ENCODE measurements around the gene SOX18.
A peak's percentile ranks its signal among the peaks of the same experiment; 100 is the strongest.

SOX18 gene

GRCh38 chr20:64080013-64080812 is 30.8 kb upstream of the SOX18 start, which contains the start of gene OPRL1:
Gene OPRL1 (plus strand): TSS chr20:64080082. CDS start chr20:64092721, 12,639 bp downstream.
- peak; percentile 27 for DNase-seq (ENCODE audit: low read depth)

- DNase-seq (ENCODE audit: low read depth), result peak; percentile 62
Measured at GRCh38 chr20:64079273-64080012, 30.0 kb upstream of the SOX18 start, which contains the start of gene RGS19. Gene RGS19 (minus strand): TSS chr20:64079518. CDS start chr20:64076886, 2,632 bp downstream.

GRCh38 chr20:64078934-64079272 is 29.5 kb upstream of the SOX18 start:
- DNase-seq (ENCODE audit: low read depth), result no peak

- DNase-seq (ENCODE audit: low read depth), result peak; percentile 50
Measured at GRCh38 chr20:64077876-64078551, 28.6 kb upstream of the SOX18 start.

GRCh38 chr20:64077541-64077875 is 28.1 kb upstream of the SOX18 start:
- no peak for DNase-seq (ENCODE audit: low read depth)

GRCh38 chr20:64077094-64077493 is 27.7 kb upstream of the SOX18 start:
- no peak for DNase-seq (ENCODE audit: low read depth)

GRCh38 chr20:64076061-64076997 is 26.9 kb upstream of the SOX18 start:
- DNase-seq (ENCODE audit: low read depth), result no peak

GRCh38 chr20:64075556-64075955 is 26.1 kb upstream of the SOX18 start:
- DNase-seq (ENCODE audit: low read depth), result no peak

- DNase-seq (ENCODE audit: low read depth), result no peak
Measured at GRCh38 chr20:64074963-64075362, 25.5 kb upstream of the SOX18 start.

GRCh38 chr20:64074184-64074789 is 24.8 kb upstream of the SOX18 start:
- DNase-seq (ENCODE audit: low read depth), result no peak

GRCh38 chr20:64073476-64074183 is 24.2 kb upstream of the SOX18 start:
- no peak for DNase-seq (ENCODE audit: low read depth)

GRCh38 chr20:64072498-64073063 is 23.1 kb upstream of the SOX18 start:
- no peak for DNase-seq (ENCODE audit: low read depth)

- no peak for DNase-seq (ENCODE audit: low read depth)
Measured at GRCh38 chr20:64071341-64072332, 22.2 kb upstream of the SOX18 start.

GRCh38 chr20:64070244-64070993 is 21.0 kb upstream of the SOX18 start:
- DNase-seq (ENCODE audit: low read depth), result no peak

GRCh38 chr20:64069614-64070243 is 20.3 kb upstream of the SOX18 start:
- DNase-seq (ENCODE audit: low read depth), result no peak

GRCh38 chr20:64069209-64069613 is 19.8 kb upstream of the SOX18 start:
- no peak for DNase-seq (ENCODE audit: low read depth)

- DNase-seq (ENCODE audit: low read depth), result no peak
Measured at GRCh38 chr20:64068386-64069208, 19.2 kb upstream of the SOX18 start.
